SK-N-DZ (cell line): ENCODE results near the gene CDH4.

Experiments
- DNase-seq: peaks from one replicate; pipeline ENCODE4 v3.0.0-alpha.2; 2015; ENCODE audit warnings: low spot score

The CDH4 gene

DNA sequence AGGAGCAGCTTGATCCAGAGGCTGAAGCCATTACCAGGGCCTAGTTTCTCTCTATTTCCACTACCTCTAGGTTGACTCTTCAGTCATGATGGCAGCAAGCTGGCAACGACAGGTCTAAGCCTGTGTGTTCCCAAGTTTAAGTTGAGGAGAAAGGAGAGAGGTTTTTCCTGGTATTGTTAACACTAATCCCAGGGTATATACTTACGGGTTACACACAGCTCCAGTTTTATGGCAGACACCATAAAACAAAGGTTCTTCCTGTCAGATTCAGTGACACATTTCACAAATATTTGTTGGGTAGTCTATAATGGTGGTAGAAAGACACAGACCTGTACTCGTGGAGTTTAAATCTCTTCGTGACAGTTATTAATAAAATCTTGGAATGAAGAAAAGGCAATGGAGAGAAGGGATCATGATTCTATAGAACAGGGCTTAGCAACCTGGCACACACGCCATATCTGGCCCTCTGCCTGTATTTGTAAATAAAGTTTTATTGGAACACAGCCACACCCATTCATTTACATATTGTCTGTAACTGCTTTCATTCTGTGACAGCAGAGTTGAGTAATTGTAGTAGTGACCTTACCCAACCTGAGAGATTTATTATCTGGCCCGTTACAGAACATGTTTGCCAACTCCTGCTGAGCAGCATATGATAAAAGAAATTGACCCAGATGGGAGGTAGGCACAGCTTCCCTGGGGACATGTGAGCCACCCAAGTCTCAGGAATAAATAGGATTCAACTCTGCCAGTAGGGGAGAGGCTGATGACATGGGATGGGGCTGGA, 323.3 kb downstream of the CDH4 start:
- no peak for DNase-seq

DNA sequence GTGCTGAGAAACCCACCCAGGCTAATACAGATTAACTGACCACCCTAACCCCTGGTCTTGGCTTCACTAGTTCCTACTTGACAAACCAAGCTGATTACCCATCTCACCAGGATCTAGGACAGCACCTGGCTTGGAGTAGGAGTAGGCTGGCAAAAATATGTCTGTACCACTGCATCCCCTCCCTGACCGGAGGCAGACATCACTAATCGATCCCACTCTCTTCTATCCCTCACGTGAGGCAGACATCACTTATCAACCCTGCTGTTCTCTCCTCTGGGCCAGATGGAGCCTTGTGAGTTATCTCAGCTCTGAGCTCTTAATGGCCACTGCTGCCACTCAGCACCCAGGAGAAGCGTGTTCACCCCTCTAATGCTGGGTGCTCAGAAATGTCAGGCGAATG, 324.3 kb downstream of the CDH4 start:
- DNase-seq, result no peak

DNA sequence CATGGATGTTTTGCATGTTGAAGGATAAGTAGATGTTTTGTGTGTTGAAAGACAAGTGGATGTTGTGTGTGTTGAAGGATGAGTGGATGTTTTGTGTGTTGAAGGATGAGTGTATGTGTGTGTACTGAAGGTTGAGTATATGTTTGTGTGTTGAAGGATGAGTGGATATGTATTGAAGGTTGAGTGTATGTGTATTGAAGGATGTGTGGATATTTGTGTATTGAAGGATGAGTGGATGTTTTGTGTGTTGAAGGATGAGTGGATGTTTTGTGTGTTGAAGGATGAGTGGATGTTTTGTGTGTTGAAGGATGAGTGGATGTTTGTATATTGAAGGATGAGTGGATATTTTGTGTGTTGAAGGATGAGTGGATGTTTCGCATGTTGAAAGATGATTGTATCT, 325.0 kb downstream of the CDH4 start:
- DNase-seq, result no peak

DNA sequence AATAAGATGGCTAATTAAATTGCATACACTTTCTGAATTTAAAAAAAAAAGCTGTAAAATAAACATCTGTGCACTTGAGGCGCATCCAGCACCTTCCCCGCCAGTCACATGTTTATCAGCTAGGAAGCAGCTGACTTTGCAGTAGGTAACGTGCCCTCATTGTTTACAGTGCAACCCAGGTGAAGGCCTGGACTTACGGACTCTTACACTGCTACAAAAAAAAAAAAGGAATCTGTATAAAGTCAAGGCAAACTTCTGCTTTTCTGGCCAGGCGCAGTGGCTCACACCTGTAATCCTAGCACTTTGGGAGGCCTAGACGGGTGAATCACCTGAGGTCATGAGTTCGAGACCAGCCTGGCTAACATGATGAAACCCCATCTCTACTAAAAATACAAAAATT, 327.8 kb downstream of the CDH4 start:
- no peak for DNase-seq

DNA sequence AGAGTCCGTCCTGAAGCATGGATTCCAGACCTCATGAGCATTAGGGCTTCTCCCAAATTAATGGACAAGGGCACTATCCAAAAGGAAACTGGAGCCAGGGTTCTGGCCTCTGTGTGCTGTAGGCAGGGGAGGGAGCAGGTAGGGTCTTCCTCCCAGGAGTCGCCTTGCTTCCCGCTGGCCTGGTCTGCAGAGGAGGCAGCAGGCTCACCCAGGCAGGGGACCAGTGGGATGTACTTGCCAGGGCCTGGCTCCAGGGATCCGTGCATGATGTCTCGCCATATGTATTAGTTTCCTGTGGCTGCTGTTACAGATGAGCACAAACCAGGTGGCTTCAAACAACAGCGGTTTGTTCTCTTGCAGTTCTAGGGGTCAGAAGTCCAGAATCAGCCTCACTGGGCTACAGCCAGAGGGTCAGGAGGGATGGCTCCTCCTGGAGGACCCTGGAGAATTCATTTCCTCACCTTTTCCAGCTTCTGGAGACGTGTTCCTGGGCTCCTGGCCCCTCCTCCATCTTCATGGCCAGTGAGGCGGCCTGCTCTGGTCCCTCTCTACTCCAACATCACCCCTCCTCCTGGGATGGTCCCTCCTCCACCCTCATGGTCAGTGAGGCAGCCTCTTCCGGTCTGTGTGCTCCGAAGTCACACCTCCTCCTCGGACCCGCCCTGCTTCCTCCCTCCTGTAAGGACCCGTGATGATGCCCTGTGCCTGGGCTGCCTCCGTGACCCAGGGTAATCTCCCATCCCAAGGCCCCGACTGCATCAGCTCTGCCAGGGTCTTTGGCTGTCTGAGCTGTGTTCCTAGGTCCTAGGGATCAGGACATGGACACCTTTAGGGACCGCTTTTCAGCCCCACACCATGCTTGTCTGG, 329.1 kb downstream of the CDH4 start:
- DNase-seq, result no peak

DNA sequence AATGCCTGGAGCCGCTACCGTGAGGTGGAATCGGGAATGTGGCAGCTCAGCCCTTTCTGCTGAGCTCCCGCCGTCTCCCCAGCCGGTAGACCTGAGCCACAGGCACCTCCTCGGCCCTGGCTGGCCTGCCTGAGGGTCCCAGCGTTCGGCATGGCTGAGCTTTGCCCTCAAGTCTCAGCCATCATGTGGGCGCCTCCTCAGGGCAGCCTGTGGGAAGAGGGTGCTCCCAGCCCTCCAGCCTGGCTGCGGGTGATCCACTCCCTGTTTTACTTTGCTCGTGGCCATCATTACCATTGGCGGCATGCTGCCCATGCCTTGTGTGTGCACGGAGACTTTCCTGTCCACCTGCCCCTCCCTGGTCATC, 329.7 kb downstream of the CDH4 start:
- no peak for DNase-seq

DNA sequence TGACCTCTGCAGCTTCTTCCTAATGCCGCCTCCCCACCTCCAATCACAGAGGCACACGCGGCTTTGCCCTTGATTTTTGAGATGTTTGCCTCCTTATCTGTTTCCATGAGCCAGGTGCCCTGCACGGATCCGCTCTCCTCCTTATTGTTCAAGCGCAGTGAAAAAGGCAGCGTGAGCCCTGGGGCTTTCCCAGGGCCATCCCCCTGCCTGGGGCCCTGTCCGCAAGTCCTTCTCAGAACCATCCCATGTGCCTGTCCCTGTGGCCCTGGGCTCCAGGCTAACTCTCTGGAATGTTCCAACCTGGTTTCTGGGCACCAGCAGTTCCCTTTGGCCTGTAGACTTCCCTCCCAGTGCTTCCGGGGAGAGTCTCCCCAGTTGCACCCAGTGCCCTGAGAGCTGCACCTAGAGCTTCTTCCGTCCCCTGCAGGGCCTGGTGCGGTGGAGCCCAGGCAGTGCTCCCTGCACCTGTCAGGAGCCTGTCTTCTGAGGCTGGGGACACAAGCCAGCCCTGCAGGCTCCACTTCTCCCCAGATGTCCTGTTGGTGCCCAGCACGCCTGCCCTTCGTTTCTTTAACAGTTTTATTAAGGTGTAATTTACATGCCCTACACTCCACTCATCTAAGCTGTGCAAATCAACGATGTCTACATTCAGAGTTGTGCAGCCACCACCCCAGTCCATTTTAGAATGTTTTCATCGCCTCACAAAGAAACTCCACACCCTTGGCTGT, 330.3 kb downstream of the CDH4 start:
- no peak for DNase-seq

DNA sequence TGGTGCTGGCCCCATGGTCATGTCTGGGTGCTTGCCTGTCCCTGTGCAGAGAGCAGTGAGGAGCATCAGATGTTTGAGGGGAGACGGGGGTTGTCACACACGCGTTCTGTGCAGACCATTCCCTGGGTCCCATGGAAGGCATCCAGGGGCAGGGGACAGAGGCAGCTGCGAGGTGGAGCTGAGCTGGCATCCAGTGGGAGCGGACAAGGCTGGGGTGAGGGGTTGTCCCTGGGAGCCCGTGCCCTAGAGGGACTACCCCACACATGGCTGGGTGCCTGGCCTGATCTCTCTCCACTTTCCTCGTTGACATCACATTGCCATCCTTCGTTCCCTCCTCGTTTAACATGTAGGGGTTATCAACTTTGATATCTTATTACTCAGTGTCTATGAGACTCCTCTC, 331.3 kb downstream of the CDH4 start:
- DNase-seq, result no peak

DNA sequence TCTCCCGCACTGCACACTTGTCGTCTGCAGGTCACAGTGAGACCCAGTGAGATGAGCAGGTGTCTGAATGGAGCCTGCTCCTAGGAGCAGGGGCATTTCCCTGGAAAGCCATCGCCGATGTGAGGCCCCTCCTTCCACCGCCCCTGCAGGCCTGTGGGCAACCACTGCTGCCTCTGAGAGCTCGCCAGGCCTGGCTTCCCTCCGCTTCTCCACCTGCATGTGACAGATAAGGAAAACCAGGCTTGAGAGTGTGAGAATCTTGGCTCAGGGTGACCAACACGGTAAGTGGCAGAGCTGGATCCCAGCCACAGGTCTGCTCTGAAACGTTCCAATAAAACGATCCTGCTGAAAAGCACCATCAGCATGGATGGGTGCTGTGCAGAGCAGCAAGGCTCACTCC, 332.8 kb downstream of the CDH4 start:
- no peak for DNase-seq

DNA sequence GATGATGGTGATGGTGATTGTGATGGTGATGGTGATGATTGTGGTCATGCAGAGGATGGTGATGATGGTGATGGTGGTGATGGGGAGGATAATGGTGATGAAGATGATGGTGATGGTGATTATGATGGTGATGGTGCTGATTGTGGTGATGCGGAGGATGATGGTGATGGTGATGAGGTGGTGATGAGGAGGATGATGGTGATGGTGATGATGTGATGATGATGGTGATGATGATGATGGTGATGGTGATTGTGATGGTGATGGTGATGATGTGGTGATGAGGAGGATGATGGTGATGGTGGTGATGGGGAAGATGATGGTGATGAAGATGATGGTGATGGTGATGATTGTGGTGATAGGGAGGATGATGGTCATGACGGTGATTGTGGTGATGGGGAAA, 333.7 kb downstream of the CDH4 start:
- no peak for DNase-seq

DNA sequence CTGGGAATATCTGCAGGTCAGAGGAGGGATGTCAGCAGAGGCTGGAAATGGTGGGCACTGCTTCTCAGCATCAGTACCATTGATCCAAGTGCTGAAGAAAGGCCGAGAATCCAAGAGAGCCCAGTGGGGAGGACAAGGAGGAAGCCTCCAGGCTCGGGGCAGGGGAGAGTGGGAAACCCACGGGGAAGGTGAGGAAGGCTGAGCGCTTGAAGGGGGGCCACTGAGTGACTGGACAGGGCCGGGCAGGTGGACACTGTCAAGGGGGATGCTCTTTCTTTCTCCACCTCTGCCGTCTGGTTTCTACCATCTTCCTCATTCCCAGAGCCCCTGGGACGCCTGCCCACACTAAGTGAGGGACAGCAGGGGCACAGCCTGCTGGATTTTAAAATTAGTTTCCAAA, 335.0 kb downstream of the CDH4 start:
- no peak for DNase-seq

DNA sequence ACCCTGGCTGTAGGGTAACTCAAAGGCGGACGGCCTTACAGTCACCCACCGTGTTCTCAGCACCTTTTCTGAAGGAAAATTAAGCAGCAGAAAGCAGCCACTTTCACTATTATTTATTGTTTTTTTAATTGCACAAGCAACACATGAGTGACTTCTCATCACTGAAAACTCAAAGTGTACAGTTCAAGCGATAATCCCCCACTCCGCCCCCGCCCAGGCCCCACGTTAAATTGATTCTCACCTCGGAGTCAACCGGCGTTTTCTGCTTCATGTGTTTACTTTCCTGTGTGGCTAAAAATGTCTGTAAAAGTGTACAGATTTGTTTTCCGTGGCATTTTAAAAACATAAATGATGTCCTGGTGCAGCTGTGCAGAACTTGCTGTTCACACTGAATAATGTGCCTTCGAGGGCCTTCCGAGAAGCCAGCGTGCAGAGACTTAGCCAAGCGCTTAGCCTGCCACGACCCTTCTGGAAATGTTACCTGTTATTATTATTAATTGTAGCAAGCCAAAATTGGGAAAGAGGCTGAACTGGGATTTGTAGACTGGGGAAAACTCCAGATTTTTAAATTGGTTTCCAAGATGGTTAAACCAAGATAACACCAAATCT, 335.7 kb downstream of the CDH4 start:
- no peak for DNase-seq

DNA sequence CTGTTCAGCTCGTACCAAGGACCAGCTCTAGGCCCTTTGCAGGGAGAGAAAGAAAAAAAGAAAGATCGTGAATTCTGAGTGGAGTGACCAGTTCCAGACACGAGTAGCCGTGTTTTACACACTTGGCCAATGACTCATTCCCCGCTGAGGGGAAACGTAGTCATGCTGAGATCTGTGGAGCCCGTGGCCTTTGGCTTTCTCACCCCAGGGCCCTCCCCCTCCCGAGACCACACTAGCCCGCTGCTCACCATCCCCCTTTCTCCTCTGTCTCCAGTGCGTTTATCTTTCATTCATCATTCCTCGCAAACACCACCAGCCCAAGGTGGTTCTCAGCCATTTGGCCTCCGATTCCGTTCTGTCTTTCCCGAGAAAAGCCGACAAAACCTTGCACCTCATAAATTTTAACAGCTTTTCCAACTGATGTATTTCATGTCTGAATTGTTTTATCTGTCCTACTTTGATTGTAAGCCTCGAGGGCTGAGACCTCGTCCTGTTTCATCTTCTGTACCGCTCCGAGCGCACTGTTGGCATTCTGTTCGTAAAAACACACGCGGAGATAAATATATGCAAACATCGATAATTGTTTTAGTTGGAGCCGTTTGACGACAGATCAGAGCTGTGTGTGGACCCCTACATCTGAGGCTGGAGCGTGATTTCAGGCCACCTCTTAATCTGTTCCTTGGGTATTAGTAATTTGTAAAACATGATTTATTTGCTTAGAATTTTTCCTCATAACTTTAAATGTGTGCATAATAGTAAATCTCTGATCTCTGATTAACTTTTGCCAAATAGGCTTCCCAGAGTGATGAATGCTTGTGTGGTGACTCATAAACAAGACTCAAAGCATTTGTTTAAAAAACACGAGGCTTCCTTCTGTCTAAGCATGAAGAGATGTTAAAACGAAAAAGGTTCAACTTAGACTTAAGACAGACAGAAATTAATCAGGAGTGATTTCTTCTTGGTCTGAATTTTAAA, 336.6 kb downstream of the CDH4 start:
- no peak for DNase-seq

DNA sequence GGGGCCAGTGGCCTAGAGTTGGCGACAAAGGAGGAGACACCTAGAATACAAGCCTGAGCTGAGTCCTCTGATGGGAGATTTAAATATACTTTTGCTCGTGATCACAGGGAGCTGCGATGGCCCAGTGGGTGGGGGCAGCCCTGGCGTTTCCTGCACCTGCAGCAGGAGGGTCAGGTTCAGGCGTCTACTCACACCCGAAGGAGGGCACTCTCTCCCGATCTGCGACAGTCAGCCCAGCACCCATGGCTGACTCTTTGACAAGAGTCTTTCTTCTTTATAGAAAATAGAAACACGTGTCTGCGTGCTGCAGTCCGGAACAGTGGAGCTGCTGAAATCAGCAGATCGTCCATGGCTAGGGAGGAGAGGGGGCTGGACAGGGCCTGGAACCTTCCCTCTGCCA, 338.2 kb downstream of the CDH4 start:
- no peak for DNase-seq

DNA sequence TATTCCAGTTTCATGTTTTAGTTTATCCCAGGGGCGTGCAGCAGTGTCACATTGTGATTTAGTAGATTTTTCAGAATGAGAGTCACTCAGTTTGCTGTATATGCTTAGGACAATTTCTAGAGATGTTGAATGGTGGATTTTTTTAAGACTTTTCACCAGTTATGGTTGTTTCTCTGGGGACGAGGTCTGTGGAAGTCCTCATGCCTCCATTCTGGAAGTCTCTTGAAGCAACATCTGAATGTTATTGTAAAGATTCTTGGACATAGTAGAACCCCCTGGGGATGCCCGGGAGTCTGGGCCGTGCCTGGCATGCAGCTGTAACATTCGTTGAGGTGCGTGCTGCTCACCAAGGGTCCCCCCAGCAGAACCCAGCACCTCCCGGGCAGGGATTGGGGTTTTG, 341.5 kb downstream of the CDH4 start:
- no peak for DNase-seq

DNA sequence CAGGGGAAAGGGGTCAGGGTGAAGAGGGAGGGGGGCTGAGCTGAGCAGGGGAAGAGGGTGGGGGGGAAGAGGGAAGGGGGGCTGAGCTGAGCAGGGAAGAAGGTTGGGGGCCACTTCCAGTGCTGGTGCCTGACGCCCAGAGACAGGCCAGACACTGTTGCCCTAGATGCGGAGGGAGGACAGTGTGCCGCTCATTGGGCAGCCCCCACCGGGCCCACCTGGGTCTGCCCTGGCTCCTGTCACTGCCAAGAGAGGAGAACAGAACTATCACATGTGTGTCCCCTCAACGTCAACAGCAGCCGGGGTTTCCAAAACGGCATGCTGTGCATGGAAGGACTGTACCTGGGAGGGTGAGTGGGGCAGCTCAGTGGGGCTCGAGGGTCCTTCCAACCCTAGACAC, 342.1 kb downstream of the CDH4 start:
- DNase-seq, result no peak

DNA sequence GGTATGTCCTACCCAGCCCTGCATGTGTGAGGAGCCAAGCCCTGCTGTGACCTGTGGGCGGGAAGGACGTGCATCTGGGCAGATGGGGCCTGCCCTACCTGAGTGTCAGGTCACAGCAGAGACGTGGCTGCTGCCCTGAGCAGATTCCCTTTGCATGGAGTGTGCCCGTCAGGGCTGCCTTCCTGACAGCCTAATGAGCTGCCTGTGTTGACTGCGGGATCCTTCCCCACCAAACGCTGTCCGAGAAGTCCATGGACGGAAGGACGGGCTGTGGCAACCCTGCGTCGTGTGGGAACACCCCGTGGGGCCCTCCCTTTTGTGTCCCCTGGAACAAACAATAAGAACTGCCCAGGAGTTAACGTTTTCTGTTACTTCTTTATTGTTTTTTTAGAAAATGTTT, 343.2 kb downstream of the CDH4 start:
- no peak for DNase-seq

DNA sequence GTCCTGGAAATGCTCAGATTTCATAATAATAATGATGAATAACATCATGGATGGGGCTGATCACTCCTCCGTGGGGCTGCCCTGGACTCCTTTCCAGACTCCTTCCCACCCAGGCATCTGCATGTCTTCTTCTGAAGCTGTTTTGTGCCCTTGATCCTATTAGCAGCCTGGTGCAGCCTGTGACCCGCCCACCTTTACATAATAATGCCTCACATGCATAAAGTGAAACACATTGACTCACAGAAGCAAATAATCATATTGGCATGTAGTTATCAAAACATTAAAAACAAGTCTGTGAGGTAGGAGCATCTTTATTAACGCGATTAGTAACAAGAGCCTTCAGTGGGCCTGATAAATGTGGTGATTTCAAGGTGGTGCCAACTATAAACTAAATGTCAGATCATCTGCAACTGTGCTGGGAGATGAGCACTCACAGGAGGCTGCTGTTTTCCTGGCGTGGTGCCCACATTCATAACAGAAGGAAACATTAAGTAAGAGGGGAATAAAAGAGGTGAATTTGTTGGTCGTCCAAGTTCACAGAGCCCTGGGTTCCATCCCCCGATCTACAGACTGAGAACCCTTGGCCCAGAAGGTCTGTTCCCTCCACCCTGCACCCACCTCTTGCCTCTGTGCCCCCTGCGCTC, 344.7 kb downstream of the CDH4 start:
- no peak for DNase-seq

DNA sequence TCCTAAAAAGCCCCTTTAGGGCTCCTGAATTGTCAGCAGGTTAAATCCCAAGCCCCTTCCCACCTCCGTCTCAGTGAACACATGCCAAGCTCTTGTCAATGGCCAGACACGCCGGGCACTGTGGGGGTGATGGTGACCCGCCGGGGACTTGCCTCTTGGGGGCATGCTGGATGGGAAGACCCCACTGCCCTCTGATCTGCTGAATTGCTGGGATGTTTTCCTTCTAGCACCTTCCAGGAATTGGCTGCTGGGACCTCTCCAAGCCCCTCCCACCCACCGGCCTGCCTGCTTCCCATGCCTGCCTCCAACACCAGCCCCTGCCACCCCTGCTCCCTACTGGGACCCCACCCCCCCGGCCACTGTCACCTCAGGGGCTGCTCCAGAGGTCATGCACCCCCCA, 345.9 kb downstream of the CDH4 start:
- no peak for DNase-seq

DNA sequence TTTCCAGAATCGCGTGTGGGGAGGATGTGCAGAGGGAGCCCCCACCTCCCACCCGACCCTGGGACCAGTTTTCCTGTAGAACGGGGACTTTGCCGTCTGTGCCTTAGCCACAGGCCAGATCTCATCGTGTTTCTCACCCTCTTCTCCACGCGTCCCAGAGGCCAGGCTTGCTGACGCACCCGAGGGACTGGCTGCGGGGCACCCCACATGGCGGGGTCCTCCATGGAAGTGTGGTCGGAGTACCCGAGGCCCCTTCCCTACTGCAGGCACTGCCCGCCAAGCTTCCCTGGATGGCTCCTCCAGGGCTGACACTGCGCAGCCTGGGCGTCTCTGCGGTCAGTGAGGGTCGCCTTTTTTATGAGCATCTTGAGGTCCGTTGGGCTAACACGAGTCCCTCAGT, 346.5 kb downstream of the CDH4 start:
- no peak for DNase-seq
